Hematopoietic multipotent progenitor cell treated with erythropoietin and hydrocortisone succinate and interleukin-3 and kit ligand, for 15 days (in vitro differentiated cells): ENCODE results near the gene RBM43.

Experiments
- DNase-seq: peaks from one replicate; pipeline ENCODE4 v3.0.0-alpha.2; 2015; ENCODE audit warnings: low spot score

Gene RBM43

DNA sequence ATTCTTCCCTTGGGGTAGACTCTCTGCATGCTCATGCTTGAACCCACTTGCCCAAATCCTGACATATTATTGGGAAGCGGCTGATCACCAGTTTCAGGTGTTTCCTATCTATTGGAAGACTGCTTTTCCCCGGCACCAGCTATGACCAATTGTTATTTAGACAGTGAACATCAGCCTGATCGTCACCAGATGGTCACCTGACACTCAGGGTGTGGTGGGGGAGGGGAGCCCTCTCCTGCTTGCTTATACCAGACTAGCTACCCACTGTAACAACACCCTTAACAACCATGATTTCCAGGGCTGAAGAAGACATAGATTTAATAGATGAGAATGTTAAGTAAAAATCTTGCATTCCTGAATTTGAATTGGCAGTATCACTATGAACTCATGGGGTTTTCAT, 44.3 kb downstream of the RBM43 start:
- DNase-seq: no peak

GRCh38 chr2:151207100-151207499, 54.6 kb downstream of the RBM43 start:
- no peak for DNase-seq

- no peak for DNase-seq
These were observed 55.2 kb downstream of the RBM43 start for GRCh38 chr2:151206446-151206968.

DNA sequence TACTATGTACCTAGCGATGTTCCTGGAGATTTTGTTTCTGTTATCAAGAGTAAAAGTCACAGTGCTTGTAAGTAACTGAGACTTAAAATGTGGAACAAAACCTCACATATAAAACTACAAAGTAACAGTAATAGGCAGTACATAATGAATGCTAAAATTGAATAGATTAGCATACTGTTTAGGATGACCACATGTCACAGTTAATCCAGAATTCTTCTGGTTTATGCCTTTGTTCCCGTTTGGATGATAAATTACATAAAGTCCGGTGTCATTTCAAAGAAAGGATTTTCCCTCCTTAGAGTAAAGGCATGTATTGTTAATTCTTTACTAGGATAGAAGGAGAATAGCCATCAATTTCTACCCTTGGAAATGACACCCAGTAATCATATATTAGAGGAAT, 56.1 kb downstream of the RBM43 start:
- no peak for DNase-seq

GRCh38 chr2:151204756-151205155, 56.9 kb downstream of the RBM43 start:
- DNase-seq: no peak

DNA sequence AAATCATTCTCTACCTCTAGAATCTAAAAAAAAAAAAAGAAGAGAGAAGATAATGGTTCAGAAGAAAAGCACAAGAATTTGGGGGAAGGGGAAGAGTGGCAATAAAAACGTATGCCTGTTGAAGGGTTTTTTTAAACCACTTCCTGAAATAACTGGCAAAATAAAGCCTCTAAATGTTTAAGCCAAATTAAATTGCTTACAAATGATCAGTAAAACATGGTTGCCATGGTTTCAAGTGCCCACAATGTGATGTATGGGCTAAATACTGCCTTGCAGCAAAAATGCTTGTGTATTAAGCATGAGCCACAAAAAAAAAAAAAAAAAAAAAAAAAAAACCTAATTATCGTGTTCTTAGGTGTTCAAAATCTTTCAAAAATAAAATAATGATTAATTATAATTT, 60.8 kb downstream of the RBM43 start:
- no peak for DNase-seq

DNA sequence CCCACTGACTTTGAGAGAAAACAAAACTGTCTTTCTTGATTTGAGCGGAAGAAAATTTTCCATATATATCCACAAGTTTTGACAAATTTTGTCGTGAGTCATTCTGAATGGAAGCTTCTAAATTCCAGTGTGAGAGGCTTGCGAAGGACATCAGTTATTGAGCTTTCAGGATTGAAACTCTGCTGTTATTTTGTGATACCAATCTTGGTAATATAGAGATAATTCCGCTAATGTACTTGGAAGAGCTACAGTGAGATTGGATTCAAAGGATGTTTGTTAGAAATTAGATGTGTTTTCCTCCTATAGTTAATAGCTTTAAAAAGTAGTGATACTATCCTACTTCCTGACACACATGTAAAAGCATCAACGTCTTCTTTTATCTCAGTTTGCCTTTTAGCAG, 61.4 kb downstream of the RBM43 start:
- no peak for DNase-seq

GRCh38 chr2:151198645-151199044, 63.0 kb downstream of the RBM43 start:
- DNase-seq: no peak
